Panc1 (cell line): ENCODE measurements around the gene GUCY1A2.
"Not testable (repeated sequence)": the region's sequence is repeated elsewhere in the genome, so short reads cannot be mapped to it uniquely, and the experiment has no call there.

Experiments used
- POLR2AphosphoS5 ChIP-seq: IDR thresholded peaks from 2 replicates; pipeline ENCODE4 v1.6.1; 2012; ENCODE audit warnings: mild to moderate bottlenecking, low read depth, low read length, moderate library complexity
- SIN3A ChIP-seq: IDR thresholded peaks from 2 replicates; pipeline ENCODE4 v1.6.1; 2012; ENCODE audit warnings: low read depth, mild to moderate bottlenecking, low read length, moderate library complexity, borderline replicate concordance; ENCODE audit not compliant: insufficient read depth
- TF ChIP-seq, protein P1 (sequence below), 2 experiments: IDR thresholded peaks; 2 replicates each; pipeline ENCODE4 v1.6.1; 2011 to 2012; ENCODE audit warnings: low read depth in 2 of 2, control low read depth in 1 of 2, low read length in 1 of 2, mild to moderate bottlenecking in 1 of 2, moderate library complexity in 1 of 2; ENCODE audit not compliant: insufficient read depth in 1 of 2
- TF ChIP-seq, protein P2 (sequence below): fragments of 450-650 bp; IDR thresholded peaks from 2 replicates; pipeline ENCODE4 v1.5.1; 2017; ENCODE audit warnings: mild to moderate bottlenecking

DNA sequence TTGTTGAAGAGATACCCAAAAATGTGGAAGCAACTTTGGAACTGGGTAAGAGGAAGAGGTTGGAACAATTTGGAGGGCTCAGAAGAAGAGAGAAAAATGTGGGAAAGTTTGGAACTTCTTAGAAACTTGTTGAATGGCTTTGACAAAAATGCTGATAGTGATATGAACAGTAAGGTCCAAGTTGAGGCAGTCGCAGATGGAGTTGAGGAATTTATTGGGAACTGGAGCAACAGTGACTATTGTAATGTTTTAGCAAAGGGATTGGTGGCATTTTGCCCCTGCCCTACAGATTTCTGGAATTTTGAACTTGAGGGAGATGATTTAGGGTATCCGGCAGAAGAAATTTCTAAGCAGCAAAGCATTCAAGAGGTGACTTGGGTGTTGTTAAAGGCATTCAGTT lies 32.6 kb upstream of the GUCY1A2 start:
- TF ChIP-seq, protein P1, sequence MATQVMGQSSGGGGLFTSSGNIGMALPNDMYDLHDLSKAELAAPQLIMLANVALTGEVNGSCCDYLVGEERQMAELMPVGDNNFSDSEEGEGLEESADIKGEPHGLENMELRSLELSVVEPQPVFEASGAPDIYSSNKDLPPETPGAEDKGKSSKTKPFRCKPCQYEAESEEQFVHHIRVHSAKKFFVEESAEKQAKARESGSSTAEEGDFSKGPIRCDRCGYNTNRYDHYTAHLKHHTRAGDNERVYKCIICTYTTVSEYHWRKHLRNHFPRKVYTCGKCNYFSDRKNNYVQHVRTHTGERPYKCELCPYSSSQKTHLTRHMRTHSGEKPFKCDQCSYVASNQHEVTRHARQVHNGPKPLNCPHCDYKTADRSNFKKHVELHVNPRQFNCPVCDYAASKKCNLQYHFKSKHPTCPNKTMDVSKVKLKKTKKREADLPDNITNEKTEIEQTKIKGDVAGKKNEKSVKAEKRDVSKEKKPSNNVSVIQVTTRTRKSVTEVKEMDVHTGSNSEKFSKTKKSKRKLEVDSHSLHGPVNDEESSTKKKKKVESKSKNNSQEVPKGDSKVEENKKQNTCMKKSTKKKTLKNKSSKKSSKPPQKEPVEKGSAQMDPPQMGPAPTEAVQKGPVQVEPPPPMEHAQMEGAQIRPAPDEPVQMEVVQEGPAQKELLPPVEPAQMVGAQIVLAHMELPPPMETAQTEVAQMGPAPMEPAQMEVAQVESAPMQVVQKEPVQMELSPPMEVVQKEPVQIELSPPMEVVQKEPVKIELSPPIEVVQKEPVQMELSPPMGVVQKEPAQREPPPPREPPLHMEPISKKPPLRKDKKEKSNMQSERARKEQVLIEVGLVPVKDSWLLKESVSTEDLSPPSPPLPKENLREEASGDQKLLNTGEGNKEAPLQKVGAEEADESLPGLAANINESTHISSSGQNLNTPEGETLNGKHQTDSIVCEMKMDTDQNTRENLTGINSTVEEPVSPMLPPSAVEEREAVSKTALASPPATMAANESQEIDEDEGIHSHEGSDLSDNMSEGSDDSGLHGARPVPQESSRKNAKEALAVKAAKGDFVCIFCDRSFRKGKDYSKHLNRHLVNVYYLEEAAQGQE (IDR thresholded peaks at IDR 0.05; ENCODE audit: insufficient read depth in 1 of 2, low read depth in 2 of 2, low read length in 1 of 2): not testable (repeated sequence)
- TF ChIP-seq, protein P2, sequence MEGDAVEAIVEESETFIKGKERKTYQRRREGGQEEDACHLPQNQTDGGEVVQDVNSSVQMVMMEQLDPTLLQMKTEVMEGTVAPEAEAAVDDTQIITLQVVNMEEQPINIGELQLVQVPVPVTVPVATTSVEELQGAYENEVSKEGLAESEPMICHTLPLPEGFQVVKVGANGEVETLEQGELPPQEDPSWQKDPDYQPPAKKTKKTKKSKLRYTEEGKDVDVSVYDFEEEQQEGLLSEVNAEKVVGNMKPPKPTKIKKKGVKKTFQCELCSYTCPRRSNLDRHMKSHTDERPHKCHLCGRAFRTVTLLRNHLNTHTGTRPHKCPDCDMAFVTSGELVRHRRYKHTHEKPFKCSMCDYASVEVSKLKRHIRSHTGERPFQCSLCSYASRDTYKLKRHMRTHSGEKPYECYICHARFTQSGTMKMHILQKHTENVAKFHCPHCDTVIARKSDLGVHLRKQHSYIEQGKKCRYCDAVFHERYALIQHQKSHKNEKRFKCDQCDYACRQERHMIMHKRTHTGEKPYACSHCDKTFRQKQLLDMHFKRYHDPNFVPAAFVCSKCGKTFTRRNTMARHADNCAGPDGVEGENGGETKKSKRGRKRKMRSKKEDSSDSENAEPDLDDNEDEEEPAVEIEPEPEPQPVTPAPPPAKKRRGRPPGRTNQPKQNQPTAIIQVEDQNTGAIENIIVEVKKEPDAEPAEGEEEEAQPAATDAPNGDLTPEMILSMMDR: not testable (repeated sequence)
- not testable (repeated sequence) for TF ChIP-seq SIN3A, POLR2AphosphoS5
